Measurements from ENCODE around the gene INPP5A.

GRCh38 chr10:132732518-132732917 is 194.9 kb downstream of the INPP5A start:
- TF ChIP-seq, protein P1, sequence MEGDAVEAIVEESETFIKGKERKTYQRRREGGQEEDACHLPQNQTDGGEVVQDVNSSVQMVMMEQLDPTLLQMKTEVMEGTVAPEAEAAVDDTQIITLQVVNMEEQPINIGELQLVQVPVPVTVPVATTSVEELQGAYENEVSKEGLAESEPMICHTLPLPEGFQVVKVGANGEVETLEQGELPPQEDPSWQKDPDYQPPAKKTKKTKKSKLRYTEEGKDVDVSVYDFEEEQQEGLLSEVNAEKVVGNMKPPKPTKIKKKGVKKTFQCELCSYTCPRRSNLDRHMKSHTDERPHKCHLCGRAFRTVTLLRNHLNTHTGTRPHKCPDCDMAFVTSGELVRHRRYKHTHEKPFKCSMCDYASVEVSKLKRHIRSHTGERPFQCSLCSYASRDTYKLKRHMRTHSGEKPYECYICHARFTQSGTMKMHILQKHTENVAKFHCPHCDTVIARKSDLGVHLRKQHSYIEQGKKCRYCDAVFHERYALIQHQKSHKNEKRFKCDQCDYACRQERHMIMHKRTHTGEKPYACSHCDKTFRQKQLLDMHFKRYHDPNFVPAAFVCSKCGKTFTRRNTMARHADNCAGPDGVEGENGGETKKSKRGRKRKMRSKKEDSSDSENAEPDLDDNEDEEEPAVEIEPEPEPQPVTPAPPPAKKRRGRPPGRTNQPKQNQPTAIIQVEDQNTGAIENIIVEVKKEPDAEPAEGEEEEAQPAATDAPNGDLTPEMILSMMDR (IDR thresholded peaks at IDR 0.05; ENCODE audit: low read depth, low read length, poor library complexity, severe bottlenecking) = no peak
- no peak for TF ChIP-seq EZH2phosphoT487 (IDR thresholded peaks at IDR 0.05; ENCODE audit: borderline replicate concordance, low read length)

Measured in DOHH2 (cell line).